ENCODE measurements around the gene SSUH2. TPM values are rescaled to one million over a fixed set of nuclear protein-coding genes. Genes with fewer than 3 reads are reported as not detected.
"Not testable (repeated sequence)": the region's sequence is repeated elsewhere in the genome, so short reads cannot be mapped to it uniquely, and the experiment has no call there.

Gene SSUH2
- total RNA-seq, 2 donors from 2014 or later = 1.3 TPM; not detected in 1

DNA sequence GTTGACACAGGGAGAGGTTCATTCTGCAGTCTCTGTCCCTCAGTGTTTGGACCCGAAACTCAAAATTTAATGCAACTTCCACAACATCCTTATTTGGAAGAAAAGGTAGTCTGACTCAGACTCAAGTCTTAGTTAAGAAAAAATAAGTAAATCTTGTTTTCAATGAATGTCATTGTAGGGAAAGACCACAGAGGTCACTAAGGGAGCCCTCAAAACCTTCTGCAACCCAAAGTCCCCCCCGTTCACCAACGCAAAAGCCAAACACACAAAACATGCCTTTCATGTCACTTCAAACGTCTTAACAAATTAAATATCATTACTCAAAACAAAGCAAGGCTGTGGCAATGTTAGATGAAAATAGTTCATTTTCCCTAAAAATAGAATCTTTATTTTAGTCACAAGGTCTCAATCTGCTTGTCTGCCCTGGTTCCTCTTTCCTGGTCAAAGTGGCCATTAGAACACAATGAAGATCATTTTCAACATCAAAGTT is 20.9 kb upstream of the SSUH2 start:
- no peaks in the 10 kb centered on the region for H3K36me3 Mint-ChIP-seq (ENCODE audit: low read depth)
- H3K4me1 Mint-ChIP-seq = no peaks in the 10 kb centered on the region
- no peak overlapping the region for H3K4me3 Mint-ChIP-seq
- no peaks in the 10 kb centered on the region for H3K9me3 Mint-ChIP-seq
- H3K27ac Mint-ChIP-seq = no peak overlapping the region
- peaks cover 20% of the 10 kb centered on the region for H3K27me3 Mint-ChIP-seq
- ATAC-seq (replicated peaks) = no peak

- H3K27me3 Mint-ChIP-seq = peaks cover 30% of the 10 kb centered on the region
- H3K4me1 Mint-ChIP-seq = no peaks in the 10 kb centered on the region
- ATAC-seq (replicated peaks) = no peak
- H3K9me3 Mint-ChIP-seq = no peaks in the 10 kb centered on the region
- no peaks in the 10 kb centered on the region for H3K36me3 Mint-ChIP-seq (ENCODE audit: low read depth)
- no peak overlapping the region for H3K27ac Mint-ChIP-seq
- H3K4me3 Mint-ChIP-seq = no peak overlapping the region
Observed at GRCh38 chr3:8663177-8664061, 18.8 kb upstream of the SSUH2 start.

GRCh38 chr3:8662594-8662993 is 18.0 kb upstream of the SSUH2 start:
- ATAC-seq (replicated peaks) = no peak
- H3K36me3 Mint-ChIP-seq (ENCODE audit: low read depth) = no peaks in the 10 kb centered on the region

DNA sequence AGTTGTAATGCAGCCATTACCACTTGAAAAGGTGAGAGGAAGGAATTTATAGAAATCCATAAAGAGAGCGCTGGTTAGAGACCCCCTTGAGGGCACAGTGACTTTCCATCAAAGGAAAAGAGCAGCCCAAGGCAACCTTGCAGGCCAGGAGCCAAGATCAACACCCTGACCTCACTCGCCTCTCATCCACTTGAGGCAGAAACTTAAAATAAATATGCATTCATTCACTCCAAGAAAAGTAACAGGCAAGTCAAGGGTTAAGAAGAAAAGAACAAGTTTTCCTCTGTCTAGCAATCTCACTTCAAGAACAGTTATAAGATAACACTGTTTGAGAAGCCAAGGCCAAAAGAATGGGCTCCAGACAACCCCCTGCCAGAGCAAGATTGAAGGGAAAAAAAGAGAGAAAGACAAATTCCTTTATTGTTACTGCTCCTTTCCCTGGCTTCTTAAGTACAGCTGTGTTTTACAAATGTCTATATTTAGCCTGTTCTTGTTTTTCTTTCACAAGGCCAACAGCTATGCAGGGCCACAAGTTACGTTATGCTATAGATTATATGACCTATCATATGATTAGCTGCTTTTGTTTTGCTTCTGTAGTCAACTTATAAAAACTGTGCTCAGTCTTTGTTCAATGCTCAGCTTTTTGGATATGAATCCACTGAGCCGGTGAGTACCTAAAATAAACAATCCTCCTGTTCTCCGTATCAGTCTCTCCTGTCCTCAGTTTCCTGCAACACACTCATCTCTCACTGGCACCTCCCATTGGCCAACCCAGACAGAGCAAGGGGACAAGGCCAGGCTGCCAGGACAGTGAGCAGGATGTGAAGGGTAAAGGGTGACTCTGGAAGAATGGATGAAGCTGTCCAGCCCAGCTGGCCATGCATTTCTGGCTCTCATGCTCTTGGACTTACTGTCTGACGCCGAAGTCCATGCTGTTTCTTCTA is 15.8 kb upstream of the SSUH2 start:
- Mint-ChIP-seq H3K36me3 (ENCODE audit: low read depth) (no peaks in the 10 kb centered on the region), H3K9me3 (no peaks in the 10 kb centered on the region), H3K4me3 (no peak overlapping the region), H3K4me1 (no peaks in the 10 kb centered on the region), H3K27me3 (peaks cover 29% of the 10 kb centered on the region), H3K27ac (no peak overlapping the region)
- ATAC-seq (replicated peaks) = no peak

More at GRCh38 chr3:8662594-8662993, 18.0 kb upstream of the SSUH2 start:
- Mint-ChIP-seq H3K9me3 (no peaks in the 10 kb centered on the region), H3K4me1 (no peaks in the 10 kb centered on the region), H3K4me3 (no peak overlapping the region), H3K27me3 (peaks cover 27% of the 10 kb centered on the region), H3K27ac (no peak overlapping the region)

GRCh38 chr3:8659242-8659641 is 14.6 kb upstream of the SSUH2 start:
- Mint-ChIP-seq H3K36me3 (ENCODE audit: low read depth) (no peaks in the 10 kb centered on the region), H3K27ac (no peak overlapping the region), H3K4me3 (no peak overlapping the region), H3K9me3 (no peaks in the 10 kb centered on the region), H3K4me1 (no peaks in the 10 kb centered on the region), H3K27me3 (peaks cover 23% of the 10 kb centered on the region)
- ATAC-seq (replicated peaks) = no peak

DNA sequence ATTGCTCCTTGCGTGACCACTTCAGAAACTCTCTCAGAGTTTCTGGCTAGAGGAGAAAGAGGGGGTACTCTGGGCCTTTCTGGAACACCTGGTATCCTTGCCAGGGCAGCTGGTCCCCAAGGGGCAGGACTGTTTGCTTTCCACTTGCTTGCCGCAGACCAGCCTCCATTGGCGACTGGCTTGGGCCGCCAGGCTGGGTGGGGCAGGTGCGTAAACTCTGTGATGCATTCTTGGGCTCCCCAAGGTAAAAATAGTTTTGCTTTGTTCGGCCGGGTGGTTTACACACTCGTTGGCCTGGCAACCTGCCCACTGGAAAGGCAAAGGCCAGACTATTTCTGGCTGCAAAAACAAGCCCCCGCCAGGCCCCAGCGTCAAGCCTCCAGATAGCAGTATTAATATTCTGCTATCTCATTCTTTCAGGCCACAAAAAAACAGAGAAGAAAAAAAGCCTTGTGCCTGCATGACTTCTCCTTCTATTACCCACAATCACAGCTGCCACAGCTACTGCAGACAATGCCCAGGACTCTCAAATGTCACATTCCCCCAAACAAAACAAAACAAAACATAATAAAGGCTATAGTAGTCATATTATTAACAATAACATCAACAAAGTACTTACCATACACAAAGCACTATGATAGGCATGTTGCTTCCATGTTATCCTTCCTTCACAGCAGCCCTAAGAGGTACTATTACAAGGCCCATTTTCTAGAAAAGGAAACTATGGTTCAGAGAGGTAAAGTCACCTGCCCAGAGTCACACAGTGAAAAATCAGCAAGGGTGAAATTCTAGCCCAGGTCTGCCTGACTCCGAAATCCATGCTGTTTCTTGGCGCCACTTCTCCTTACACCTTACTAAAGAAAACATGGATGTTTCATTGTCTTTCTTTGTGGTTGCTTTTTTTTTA is 14.0 kb upstream of the SSUH2 start:
- H3K9me3 Mint-ChIP-seq = no peaks in the 10 kb centered on the region
- H3K4me3 Mint-ChIP-seq = no peak overlapping the region
- H3K27me3 Mint-ChIP-seq = peaks cover 24% of the 10 kb centered on the region
- H3K36me3 Mint-ChIP-seq (ENCODE audit: low read depth) = no peaks in the 10 kb centered on the region
- H3K27ac Mint-ChIP-seq = no peak overlapping the region
- no peak for ATAC-seq (replicated peaks)
- H3K4me1 Mint-ChIP-seq = no peaks in the 10 kb centered on the region

DNA sequence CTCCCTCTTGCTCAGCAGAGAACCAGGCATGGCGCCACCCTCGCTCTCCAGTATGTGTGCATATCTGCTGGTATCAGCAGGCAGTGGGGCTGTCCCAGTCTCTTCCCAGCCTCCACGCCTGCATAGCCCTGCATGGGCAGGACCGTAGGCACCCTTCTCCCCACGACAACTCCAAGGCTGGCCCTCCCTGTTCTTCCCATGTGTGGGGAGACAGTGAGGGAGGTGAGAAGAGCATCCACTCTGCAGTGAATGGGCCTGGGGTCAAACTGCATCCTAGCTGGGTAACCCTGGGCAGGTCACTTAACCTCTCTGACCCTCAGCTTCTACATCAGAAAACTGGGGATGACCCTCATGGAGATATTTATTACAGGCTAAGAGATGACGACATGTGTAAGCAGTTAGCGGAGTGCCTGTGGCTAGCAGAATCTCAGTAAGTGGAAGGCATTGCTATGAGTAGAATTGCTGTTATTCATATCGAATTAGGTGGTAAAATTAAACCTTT is 13.3 kb upstream of the SSUH2 start:
- no peak for ATAC-seq (replicated peaks)
- Mint-ChIP-seq H3K36me3 (ENCODE audit: low read depth) (no peaks in the 10 kb centered on the region), H3K27ac (no peak overlapping the region), H3K4me3 (no peak overlapping the region), H3K4me1 (no peaks in the 10 kb centered on the region), H3K27me3 (peaks cover 24% of the 10 kb centered on the region), H3K9me3 (no peaks in the 10 kb centered on the region)

GRCh38 chr3:8656240-8656639 is 11.6 kb upstream of the SSUH2 start:
- Mint-ChIP-seq H3K4me1 (no peaks in the 10 kb centered on the region), H3K9me3 (no peaks in the 10 kb centered on the region), H3K27me3 (peaks cover 28% of the 10 kb centered on the region), H3K36me3 (ENCODE audit: low read depth) (no peaks in the 10 kb centered on the region), H3K27ac (no peak overlapping the region), H3K4me3 (no peak overlapping the region)
- ATAC-seq (replicated peaks) = no peak

DNA sequence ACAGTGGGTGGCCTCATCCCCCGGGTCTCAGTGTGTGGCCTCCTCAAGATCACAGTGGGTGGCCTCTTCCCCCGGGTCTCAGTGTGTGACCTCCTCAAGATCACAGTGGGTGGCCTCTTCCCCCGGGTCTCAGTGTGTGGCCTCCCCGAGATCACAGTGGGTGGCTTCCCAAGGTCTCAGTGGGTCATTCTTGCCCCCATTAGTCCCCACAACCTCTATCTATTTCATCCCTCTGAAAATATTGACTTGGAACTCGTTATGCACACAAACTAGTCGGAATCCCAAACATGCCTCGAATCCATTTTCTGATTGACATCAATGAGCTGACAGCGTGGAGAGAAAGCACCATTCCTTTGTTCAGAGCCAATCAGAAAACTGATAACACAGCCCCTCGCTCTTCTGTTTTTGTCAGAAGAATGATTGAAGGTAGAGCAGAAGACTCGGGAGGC is 10.8 kb upstream of the SSUH2 start:
- Mint-ChIP-seq H3K9me3 (no peaks in the 10 kb centered on the region), H3K36me3 (ENCODE audit: low read depth) (no peaks in the 10 kb centered on the region), H3K4me3 (no peak overlapping the region)

DNA sequence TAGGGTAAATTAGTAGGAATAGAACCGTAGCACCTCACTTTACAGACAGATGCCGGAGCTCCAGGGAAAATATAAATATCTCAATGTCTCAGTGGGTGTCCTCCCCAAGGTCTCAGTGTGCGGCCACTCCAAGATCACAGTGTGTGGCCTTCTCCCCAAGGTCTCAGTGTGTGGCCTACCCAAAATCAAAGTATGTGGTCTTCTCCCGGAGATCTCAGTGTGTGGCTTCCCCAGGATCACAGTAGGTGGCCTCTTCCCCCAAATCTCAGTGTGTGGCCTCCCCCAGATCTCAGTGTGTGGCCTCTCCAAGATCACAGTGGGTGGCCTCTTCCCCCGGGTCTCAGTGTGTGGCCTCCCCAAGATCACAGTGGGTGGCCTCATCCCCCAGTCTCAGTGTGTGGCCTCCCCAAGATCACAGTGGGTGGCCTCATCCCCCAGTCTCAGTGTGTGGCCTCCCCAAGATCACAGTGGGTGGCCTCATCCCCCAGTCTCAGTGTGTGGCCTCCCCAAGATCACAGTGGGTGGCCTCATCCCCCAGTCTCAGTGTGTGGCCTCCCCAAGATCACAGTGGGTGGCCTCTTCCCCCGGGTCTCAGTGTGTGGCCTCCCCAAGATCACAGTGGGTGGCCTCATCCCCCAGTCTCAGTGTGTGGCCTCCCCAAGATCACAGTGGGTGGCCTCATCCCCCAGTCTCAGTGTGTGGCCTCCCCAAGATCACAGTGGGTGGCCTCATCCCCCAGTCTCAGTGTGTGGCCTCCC is 10.2 kb upstream of the SSUH2 start:
- ATAC-seq (replicated peaks); H3K27ac Mint-ChIP-seq; H3K9me3 Mint-ChIP-seq; H3K4me3 Mint-ChIP-seq; H3K4me1 Mint-ChIP-seq; H3K36me3 Mint-ChIP-seq (ENCODE audit: low read depth): not testable (repeated sequence)
- peaks cover 32% of the 10 kb centered on the region for H3K27me3 Mint-ChIP-seq

More for the DNA sequence above, 10.8 kb upstream of the SSUH2 start:
- Mint-ChIP-seq H3K27ac (no peak overlapping the region), H3K27me3 (peaks cover 28% of the 10 kb centered on the region), H3K4me1 (no peaks in the 10 kb centered on the region)
- ATAC-seq (replicated peaks) = no peak

DNA sequence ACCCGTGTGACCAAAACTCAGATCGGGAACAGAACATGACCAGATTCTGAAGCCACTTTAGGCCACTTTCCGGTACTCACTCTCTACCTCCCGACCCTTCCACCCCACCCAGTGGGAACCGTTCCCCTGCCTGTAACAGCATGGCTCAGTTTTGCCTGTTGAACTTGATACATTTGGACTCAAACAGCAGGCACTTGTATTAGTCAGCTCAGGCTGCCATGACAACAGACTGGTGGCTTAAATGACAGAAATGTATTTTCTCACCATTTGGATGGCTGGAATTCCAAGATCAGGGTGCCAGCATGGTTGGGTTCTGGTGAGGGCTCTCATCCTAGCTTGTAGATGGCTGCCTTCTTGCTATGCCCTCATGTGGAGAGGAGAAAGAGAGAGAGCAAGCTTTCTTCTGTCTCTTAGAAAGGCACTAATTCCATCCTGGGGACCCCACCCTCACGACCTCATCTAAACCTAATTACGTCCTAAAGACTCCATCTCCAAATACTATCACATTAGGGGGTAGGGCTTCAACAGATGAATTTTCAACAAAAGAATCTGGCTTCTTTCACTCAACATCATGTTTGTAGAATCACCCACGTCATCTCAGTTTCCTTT is 9.3 kb upstream of the SSUH2 start:
- Mint-ChIP-seq H3K27ac (no peak overlapping the region), H3K27me3 (peaks cover 26% of the 10 kb centered on the region), H3K4me1 (no peaks in the 10 kb centered on the region), H3K9me3 (no peaks in the 10 kb centered on the region), H3K4me3 (no peak overlapping the region), H3K36me3 (ENCODE audit: low read depth) (no peaks in the 10 kb centered on the region)
- no peak for ATAC-seq (replicated peaks)

DNA sequence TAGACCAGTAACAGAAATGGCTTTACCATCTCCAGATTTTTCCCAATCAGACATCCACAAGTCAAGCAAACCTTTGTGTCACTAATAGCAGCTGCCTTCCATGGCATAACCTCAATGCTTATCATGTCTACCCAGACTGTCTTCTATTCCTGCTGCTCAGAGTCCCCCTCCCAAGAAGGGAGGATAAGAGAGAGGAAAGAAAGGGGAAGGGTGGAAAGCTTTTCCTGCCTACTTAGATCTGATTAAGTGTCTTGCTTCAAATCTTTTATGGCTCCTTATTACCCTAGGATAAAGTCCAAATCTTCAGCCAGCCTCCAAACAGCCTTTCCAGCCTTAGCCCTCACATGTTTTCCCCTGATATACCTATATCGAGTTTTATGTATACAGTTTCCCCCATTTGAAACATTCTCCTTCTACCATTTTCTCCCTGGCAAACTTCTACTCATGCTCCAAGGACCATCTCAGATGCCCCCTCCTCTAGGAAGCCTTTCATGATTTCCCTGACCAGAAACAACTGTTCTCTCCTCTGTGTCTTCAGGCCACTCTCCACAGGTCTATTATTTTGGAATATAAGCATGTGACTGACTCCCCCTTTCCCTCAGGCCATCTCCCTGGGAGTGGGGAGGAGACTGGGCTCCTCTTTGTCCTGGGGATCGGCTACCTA is 7.9 kb upstream of the SSUH2 start:
- Mint-ChIP-seq H3K27me3 (peaks cover 23% of the 10 kb centered on the region), H3K4me1 (no peaks in the 10 kb centered on the region), H3K9me3 (no peaks in the 10 kb centered on the region), H3K36me3 (ENCODE audit: low read depth) (no peaks in the 10 kb centered on the region), H3K4me3 (no peak overlapping the region), H3K27ac (no peak overlapping the region)
- no peak for ATAC-seq (replicated peaks)
